Measurements from ENCODE around the gene FAM156B. TPM values are rescaled to one million over a fixed set of nuclear protein-coding genes. Genes with fewer than 3 reads are reported as not detected.
A peak's percentile ranks its signal among the peaks of the same experiment; 100 is the strongest.
"Not testable (repeated sequence)": the region's sequence is repeated elsewhere in the genome, so short reads cannot be mapped to it uniquely, and the experiment has no call there.

FAM156B gene
- 35.1 and 45.5 TPM in 2 replicates for total RNA-seq (2014; rRNA removed)
- Bru-seq, nascent RNA: percentile 21 among the genes with signal in this experiment
- percentile 16 among the genes with signal in this experiment for BruChase-seq, experiment 1, labeled RNA remaining after a 6-hour chase
- percentile 24 among the genes with signal in this experiment for BruChase-seq, experiment 2, labeled RNA remaining after a 2-hour chase
- long read RNA-seq, transcript FAM156B-201 (3 exons, 2,537 nt): major isoform, 29 of 82 reads
- long read RNA-seq, transcript FAM156B-203 (4 exons, 2,942 nt): minor isoform, 7 of 82 reads
- long read RNA-seq, partial matches to known transcripts: 5 of 82 reads
- long read RNA-seq, other reads (novel, unspliced or antisense): 39 of 82 reads

GRCh38 chrX:52896855-52897709, at the start of gene FAM156B:
Gene FAM156B (plus strand): TSS chrX:52897330. CDS start chrX:52907226, 9,896 bp downstream.
- TSS peak; percentile 58 for BruUV-seq (replicated peaks)
- H3K27ac ChIP-seq (ENCODE audit: low read length); POLR2A ChIA-PET (ENCODE audit: unreplicated experiment); H3K79me2 ChIP-seq (ENCODE audit: low read length); H2AFZ ChIP-seq (ENCODE audit: low read length); H3K4me2 ChIP-seq (ENCODE audit: low read length); H3K9me3 ChIP-seq (ENCODE audit: low read length); H3K4me1 ChIP-seq (ENCODE audit: insufficient read depth, low read length); H3K36me3 ChIP-seq (ENCODE audit: low read depth, low read length); H3K9me2 ChIP-seq (replicated peaks; ENCODE audit: low read length); intact Hi-C loops (cut with micrococcal nuclease); H4K20me1 ChIP-seq (ENCODE audit: low read length); H3K9ac ChIP-seq (ENCODE audit: low read length); DNase-seq; H3F3A ChIP-seq (ENCODE audit: low read length, unreplicated experiment); H3K4me3 ChIP-seq (ENCODE audit: low read length); CTCF ChIA-PET; H3K27me3 ChIP-seq (ENCODE audit: low read length): not testable (repeated sequence)
- peak; percentile 83 for ATAC-seq

DNA sequence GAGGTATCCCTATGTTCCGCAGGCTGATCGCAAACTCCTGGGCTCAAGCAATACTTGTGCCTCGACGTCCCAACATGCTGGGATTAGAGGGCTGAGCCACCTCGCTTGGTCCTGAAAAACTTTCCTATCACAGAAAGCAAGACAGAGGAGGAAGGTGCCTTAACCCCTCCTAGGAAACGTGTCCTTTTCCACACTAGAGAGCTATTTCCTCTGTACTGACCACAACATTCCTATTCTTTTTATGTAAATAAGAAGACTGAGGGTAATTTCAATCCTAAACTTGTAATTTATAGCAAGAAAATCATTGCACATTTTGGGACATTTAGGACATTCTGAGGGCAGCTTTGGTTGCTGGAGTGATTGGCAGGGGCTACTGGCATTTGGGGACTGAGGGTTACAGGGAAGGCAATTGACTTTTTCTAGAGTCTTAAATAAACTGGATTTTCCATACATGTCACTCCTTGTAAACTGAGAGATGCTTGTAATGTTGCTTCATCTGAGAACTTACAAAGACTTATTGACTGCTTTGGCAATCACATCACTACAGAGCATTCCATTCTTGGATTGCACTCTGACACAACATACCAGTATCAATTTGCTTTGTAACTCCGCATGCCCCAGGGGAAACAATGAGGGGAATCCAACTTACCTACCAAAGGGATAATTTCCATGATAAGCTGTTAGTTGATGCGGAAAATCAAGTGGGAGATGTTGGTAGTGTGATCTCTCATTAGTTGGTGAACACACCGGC, 44.8 kb upstream of the FAM156B start:
- Histone ChIP-seq H3F3A (ENCODE audit: low read length, unreplicated experiment) (no peaks in the 10 kb centered on the region), H3K36me3 (ENCODE audit: low read depth, low read length) (no peaks in the 10 kb centered on the region), H3K79me2 (ENCODE audit: low read length) (no peaks in the 10 kb centered on the region), H3K9me2 (replicated peaks; ENCODE audit: low read length) (no peaks in the 10 kb centered on the region), H3K27me3 (ENCODE audit: low read length) (no peaks in the 10 kb centered on the region), H3K4me3 (ENCODE audit: low read length) (no peak overlapping the region), H2AFZ (ENCODE audit: low read length) (no peak overlapping the region), H3K27ac (ENCODE audit: low read length) (no peak overlapping the region), H3K9ac (ENCODE audit: low read length) (no peak overlapping the region), H4K20me1 (ENCODE audit: low read length) (no peaks in the 10 kb centered on the region), H3K4me2 (ENCODE audit: low read length) (peak overlapping the region; percentile 51), H3K9me3 (ENCODE audit: low read length) (no peaks in the 10 kb centered on the region), H3K4me1 (ENCODE audit: insufficient read depth, low read length) (peaks cover 18% of the 10 kb centered on the region)
- ATAC-seq (peak; percentile 51), DNase-seq (peak; percentile 31)
- POLR2A ChIA-PET (ENCODE audit: unreplicated experiment): no interaction called here
- CTCF ChIA-PET: no interaction called here
- no peak for TF ChIP-seq EZH2phosphoT487 (IDR thresholded peaks at IDR 0.05; ENCODE audit: borderline replicate concordance, low read length)
- TF ChIP-seq CTCF (conservative IDR thresholded peaks at IDR 0.05; ENCODE audit: low read depth, low read length): no peak
- no peak for TF ChIP-seq EZH2 (IDR thresholded peaks at IDR 0.05; ENCODE audit: low read length, unreplicated experiment)
- intact Hi-C loops (cut with micrococcal nuclease): no loop called here
- BruUV-seq (replicated peaks): no TSS peak

GRCh38 chrX:52856991-52857525, 40.1 kb upstream of the FAM156B start:
- H3K4me3 ChIP-seq (ENCODE audit: low read length); BruUV-seq (replicated peaks); intact Hi-C loops (cut with micrococcal nuclease); CTCF ChIA-PET; H2AFZ ChIP-seq (ENCODE audit: low read length); POLR2A ChIA-PET (ENCODE audit: unreplicated experiment); H3K27me3 ChIP-seq (ENCODE audit: low read length); H3K9me2 ChIP-seq (replicated peaks; ENCODE audit: low read length); H3K9me3 ChIP-seq (ENCODE audit: low read length); H4K20me1 ChIP-seq (ENCODE audit: low read length); H3K36me3 ChIP-seq (ENCODE audit: low read depth, low read length); H3K4me2 ChIP-seq (ENCODE audit: low read length); H3F3A ChIP-seq (ENCODE audit: low read length, unreplicated experiment); ATAC-seq; H3K9ac ChIP-seq (ENCODE audit: low read length); H3K79me2 ChIP-seq (ENCODE audit: low read length); H3K27ac ChIP-seq (ENCODE audit: low read length): not testable (repeated sequence)
- H3K4me1 ChIP-seq (ENCODE audit: insufficient read depth, low read length): peaks cover 14% of the 10 kb centered on the region
- DNase-seq: peak; percentile 5
